GM12801 (cell line): Measurements from ENCODE around the gene FUT3.

Experiments used
- CTCF ChIP-seq: IDR thresholded peaks from one replicate; pipeline ENCODE4 v1.5.1; 2011; ENCODE audit warnings: control low read depth; ENCODE audit not compliant: insufficient read length; ENCODE audit errors: extremely low read depth

FUT3 gene

GRCh38 chr19:5889288-5889971 is 38.2 kb upstream of the FUT3 start:
- TF ChIP-seq CTCF, result no peak

- no peak for TF ChIP-seq CTCF
Observed at GRCh38 chr19:5882421-5882968, 31.2 kb upstream of the FUT3 start.

GRCh38 chr19:5881543-5882299 is 30.5 kb upstream of the FUT3 start:
- TF ChIP-seq CTCF, result no peak

- TF ChIP-seq CTCF, result no peak
Observed at GRCh38 chr19:5880604-5881078, 29.4 kb upstream of the FUT3 start.

GRCh38 chr19:5880196-5880595 is 28.9 kb upstream of the FUT3 start:
- no peak for TF ChIP-seq CTCF

- no peak for TF ChIP-seq CTCF
Observed at GRCh38 chr19:5877882-5878281, 26.6 kb upstream of the FUT3 start.

GRCh38 chr19:5877427-5877826 is 26.2 kb upstream of the FUT3 start:
- no peak for TF ChIP-seq CTCF
